ENCODE data around the gene DAP. TPM values are rescaled to one million over a fixed set of nuclear protein-coding genes. Genes with fewer than 3 reads are reported as not detected.

DAP gene
- total and polyA plus RNA-seq, 12 donors: 27.4 to 197 (median 101) TPM

GRCh38 chr5:10662083-10662482, 99.0 kb downstream of the DAP start:
- 69 to 87% (median 81%) methylated on average over 5 to 11 of the region's 11 CpGs for WGBS, 4 donors
- H3K4me1 ChIP-seq (replicated peaks in 1 of 2): no peaks in the 10 kb centered on the region
- no peaks in the 10 kb centered on the region for H3K36me3 ChIP-seq (replicated peaks in 1 of 2)
- no peak overlapping the region for H3K4me3 ChIP-seq
- H3K27me3 ChIP-seq: no peaks in the 10 kb centered on the region
- H3K27ac ChIP-seq: no peak overlapping the region
- no peak for DNase-seq
- intact Hi-C loops (cut with DNase I): no loop called here
- no peaks in the 10 kb centered on the region for H3K9me3 ChIP-seq (replicated peaks in 1 of 3)
- TF ChIP-seq, protein P1, sequence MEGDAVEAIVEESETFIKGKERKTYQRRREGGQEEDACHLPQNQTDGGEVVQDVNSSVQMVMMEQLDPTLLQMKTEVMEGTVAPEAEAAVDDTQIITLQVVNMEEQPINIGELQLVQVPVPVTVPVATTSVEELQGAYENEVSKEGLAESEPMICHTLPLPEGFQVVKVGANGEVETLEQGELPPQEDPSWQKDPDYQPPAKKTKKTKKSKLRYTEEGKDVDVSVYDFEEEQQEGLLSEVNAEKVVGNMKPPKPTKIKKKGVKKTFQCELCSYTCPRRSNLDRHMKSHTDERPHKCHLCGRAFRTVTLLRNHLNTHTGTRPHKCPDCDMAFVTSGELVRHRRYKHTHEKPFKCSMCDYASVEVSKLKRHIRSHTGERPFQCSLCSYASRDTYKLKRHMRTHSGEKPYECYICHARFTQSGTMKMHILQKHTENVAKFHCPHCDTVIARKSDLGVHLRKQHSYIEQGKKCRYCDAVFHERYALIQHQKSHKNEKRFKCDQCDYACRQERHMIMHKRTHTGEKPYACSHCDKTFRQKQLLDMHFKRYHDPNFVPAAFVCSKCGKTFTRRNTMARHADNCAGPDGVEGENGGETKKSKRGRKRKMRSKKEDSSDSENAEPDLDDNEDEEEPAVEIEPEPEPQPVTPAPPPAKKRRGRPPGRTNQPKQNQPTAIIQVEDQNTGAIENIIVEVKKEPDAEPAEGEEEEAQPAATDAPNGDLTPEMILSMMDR (IDR thresholded peaks at IDR 0.05): no peak
- no peak for TF ChIP-seq POLR2A (IDR thresholded peaks at IDR 0.05)

- Histone ChIP-seq H3K4me3 (no peak overlapping the region), H3K27ac (no peak overlapping the region), H3K9me3 (replicated peaks in 1 of 3) (no peaks in the 10 kb centered on the region), H3K4me1 (replicated peaks in 1 of 2) (no peaks in the 10 kb centered on the region), H3K27me3 (no peaks in the 10 kb centered on the region), H3K36me3 (replicated peaks in 1 of 2) (no peaks in the 10 kb centered on the region)
- no peak for DNase-seq
- 84 to 92% (median 88%) methylated on average over 2 to 13 of the region's 13 CpGs for WGBS, 4 donors
- intact Hi-C loops (cut with DNase I): no loop called here
- TF ChIP-seq, protein P1 (IDR thresholded peaks at IDR 0.05): no peak
- TF ChIP-seq POLR2A (IDR thresholded peaks at IDR 0.05): no peak
Measured at GRCh38 chr5:10661401-10661800, 99.6 kb downstream of the DAP start.

DNA sequence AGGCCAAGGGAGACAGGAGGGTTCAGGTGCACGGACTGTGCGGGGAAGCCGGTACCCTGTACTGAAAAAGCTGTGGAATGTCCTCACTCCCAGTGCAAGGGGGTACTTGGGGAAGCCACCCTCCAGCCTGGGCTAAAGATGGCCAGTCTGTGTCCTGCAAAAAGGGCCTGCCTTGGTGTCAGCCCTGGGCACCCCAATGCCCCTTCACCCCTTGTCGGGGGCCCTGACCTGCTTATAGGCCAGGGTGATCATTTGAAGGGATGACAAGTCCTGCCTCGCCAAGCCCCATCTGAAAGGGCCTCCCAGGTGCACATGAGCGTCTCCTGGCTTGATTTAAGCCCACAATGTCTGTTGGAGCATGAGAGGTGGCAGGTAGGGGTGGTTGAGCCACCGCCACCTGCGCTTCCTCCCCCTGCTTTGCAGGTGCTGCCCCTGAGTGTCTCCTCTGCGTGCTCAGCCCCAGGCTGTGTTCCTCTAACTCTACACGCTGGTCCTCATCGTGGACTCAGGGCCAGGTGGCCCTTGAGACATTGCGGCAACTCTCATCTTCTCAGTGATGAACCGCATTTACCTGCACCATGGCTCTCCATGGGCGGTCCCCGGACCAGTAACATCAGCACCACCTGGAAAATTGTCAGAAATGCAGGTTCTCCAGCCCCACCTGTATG, 100.2 kb downstream of the DAP start:
- Histone ChIP-seq H3K36me3 (replicated peaks in 1 of 2) (no peaks in the 10 kb centered on the region), H3K9me3 (replicated peaks in 1 of 3) (no peaks in the 10 kb centered on the region), H3K27me3 (no peaks in the 10 kb centered on the region), H3K27ac (no peak overlapping the region), H3K4me3 (no peak overlapping the region), H3K4me1 (replicated peaks in 1 of 2) (no peaks in the 10 kb centered on the region)
- intact Hi-C loops (cut with DNase I): no loop called here
- no peak for DNase-seq
- WGBS, 4 donors: 83 to 94% (median 90%) methylated on average over 9 to 15 of the region's 15 CpGs
- no peak for TF ChIP-seq POLR2A (IDR thresholded peaks at IDR 0.05)
- TF ChIP-seq, protein P1 (IDR thresholded peaks at IDR 0.05): no peak

DNA sequence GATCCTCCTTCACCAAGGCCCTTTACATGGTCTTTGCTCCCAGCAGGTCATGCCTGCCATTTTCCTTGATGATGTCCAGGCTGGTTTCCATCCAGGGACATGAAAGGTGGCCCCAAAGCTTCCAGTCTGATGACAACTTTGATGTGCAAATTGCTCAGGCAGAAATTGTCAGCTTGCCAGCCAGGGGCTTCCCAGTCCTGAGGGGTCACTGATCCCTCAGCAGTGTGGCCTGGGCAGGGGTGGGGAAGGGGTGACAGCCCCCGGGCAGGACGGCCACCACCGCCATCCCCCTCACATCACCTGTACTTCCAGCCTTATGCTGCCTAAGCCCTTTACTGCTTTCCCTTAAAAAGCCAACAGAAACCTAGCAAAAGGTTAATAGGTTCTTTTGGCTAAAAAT, 100.9 kb downstream of the DAP start:
- 76 to 84% (median 82%) methylated on average over 3 of the region's 3 CpGs for WGBS, 4 donors
- Histone ChIP-seq H3K36me3 (replicated peaks in 1 of 2) (no peaks in the 10 kb centered on the region), H3K4me3 (no peak overlapping the region), H3K27me3 (no peaks in the 10 kb centered on the region), H3K27ac (no peak overlapping the region), H3K4me1 (replicated peaks in 1 of 2) (no peaks in the 10 kb centered on the region), H3K9me3 (replicated peaks in 1 of 3) (no peaks in the 10 kb centered on the region)
- intact Hi-C loops (cut with DNase I): no loop called here
- no peak for TF ChIP-seq POLR2A (IDR thresholded peaks at IDR 0.05)
- TF ChIP-seq, protein P1 (IDR thresholded peaks at IDR 0.05): no peak
- DNase-seq: no peak

Data from adrenal gland (tissue), 12 donors.